HG03442 (cell line): ENCODE data around the gene HERC4.
A peak's percentile ranks its signal among the peaks of the same experiment; 100 is the strongest.
"Not testable (repeated sequence)": the region's sequence is repeated elsewhere in the genome, so short reads cannot be mapped to it uniquely, and the experiment has no call there.

ENCODE experiments used
- ATAC-seq: cut with Tn5 transposase; IDR thresholded peaks from one replicate; pipeline ENCODE4 v1.9.1; 2021; ENCODE audit warnings: mild to moderate bottlenecking, moderate library complexity; ENCODE audit not compliant: unreplicated experiment

Gene HERC4

GRCh38 chr10:67966035-67966434 is 109.0 kb downstream of the HERC4 start:
- not testable (repeated sequence) for ATAC-seq

GRCh38 chr10:67965456-67965855 is 109.6 kb downstream of the HERC4 start:
- no peak for ATAC-seq

GRCh38 chr10:67959839-67960476 is 115.1 kb downstream of the HERC4 start:
- ATAC-seq = no peak

- no peak for ATAC-seq
Observed at GRCh38 chr10:67955614-67956013, 119.5 kb downstream of the HERC4 start.

DNA sequence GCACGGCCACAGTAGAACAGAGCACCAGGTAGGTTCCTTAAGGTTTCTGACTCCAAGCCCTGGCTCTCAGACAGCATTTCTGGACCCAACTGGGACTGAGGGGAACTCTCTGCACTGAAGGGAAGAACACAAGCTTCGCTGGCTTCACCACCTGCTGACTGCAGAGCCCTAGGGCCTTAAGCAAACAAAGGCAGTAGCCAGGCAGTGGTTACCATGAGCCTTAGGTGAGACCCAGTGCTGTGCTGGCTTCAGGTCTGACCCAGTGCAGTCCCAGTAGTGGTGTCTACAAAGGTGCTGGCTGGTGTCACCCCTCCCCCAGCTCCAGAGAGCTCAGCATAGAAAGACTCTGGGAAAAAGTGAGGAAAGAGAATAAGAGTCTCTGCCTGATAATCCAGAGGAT is 131.2 kb downstream of the HERC4 start:
- ATAC-seq = no peak

GRCh38 chr10:67936416-67936815 is 138.7 kb downstream of the HERC4 start:
- ATAC-seq = no peak

DNA sequence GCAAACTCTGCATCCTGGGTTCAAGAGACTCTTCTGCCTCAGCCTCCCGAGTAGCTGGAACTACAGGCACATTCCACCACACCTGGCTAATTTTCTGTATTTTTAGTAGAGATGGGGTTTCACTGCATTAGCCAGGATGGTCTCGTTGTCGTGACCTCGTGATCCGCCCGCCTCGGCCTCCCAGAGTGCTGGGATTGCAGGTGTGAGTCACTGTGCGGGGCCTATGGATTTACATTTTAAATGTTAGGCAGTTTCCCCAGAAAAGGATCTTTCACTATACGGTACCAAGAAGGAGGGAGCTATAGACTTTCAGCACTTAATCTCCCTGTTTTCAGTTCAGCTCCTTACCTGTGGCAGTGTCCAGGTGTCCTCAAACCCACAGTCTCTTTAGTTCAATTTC is 139.9 kb downstream of the HERC4 start:
- no peak for ATAC-seq

- no peak for ATAC-seq
Observed at GRCh38 chr10:67934336-67934735, 140.7 kb downstream of the HERC4 start.

GRCh38 chr10:67933199-67933598 is 141.9 kb downstream of the HERC4 start:
- no peak for ATAC-seq

- no peak for ATAC-seq
Observed at GRCh38 chr10:67926951-67927350, 148.1 kb downstream of the HERC4 start.

GRCh38 chr10:67925449-67926005 is 149.6 kb downstream of the HERC4 start:
- ATAC-seq = no peak

- no peak for ATAC-seq
Observed at GRCh38 chr10:67924136-67924535, 150.9 kb downstream of the HERC4 start.

DNA sequence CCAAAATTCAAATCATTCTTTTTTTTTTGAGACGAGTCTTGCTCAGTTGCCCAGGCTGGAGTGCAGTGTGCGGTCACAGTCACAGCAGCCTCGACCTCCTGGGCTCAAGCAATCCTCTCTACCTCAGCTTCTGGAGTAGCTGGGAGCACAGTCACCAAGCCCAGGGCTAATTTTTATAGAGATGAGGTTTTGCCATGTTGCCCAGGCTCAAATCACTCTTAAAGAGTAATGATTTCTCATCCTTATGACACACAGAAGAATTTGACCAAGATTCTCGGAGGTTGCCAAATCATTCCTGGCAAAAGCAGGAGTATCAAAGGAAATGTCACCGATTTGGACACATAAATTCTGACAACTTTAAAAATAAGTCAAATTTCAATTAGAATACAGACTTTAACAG is 151.5 kb downstream of the HERC4 start:
- no peak for ATAC-seq

DNA sequence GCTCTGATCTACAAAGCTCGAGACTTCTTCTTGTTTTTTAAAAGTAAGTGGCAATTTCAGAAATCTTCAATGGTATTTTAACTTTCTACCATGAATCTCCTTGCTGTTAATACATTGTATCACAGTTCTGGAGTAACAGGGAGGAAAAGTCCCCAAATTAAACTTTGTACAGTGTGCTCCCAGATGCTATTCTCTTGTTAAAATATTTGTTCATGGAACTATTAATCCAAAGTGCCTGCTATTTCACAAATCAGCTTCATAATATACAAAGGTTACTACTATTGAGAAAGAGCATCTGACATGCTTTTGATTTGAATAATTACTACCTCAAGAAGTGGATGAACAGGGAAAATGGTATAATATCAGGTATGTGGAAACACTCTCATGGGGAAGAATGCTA is 154.0 kb downstream of the HERC4 start:
- no peak for ATAC-seq

DNA sequence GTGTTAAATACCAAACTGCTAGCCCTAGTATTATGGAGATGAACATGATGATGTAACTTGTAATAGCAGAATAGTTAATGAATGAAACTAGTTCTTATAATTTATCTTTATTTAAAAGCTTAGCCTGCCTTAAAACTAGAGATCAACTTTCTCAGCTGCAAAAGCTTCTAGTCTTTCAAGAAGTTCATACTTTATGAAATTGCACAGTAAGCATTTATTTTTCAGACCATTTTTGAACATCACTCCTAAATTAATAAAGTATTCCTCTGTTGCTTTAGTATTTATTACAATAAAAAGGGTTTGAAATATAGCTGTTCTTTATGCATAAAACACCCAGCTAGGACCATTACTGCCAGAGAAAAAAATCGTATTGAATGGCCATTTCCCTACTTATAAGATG is 157.4 kb downstream of the HERC4 start:
- ATAC-seq = no peak

GRCh38 chr10:67917169-67917568 is 157.9 kb downstream of the HERC4 start:
- no peak for ATAC-seq

DNA sequence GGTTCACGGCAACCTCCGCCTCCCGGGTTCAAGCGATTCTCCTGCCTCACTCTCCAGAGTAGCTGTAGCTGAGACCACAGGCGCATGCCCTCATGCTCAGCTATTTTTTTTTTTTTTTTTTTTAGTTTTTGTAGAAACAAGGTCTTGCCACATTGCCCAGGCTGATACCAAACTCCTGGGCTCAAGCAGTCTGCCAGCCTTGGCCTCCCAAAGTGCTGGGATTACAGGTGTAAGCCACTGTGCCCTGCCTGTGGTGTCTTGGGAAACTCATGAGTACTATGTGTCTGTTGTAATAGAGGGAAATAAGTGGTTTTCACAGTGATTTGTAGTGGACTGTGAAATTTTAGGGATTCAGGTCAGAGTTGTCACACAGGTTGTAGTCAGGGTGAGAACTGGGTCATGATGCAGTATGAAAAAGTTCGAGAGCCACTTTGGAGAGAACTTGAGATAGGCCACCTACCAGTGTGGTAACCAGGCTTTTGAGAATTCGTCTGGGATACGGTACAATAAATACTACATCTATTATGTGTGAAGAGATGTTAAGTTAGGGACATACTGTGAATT is 160.2 kb downstream of the HERC4 start:
- no peak for ATAC-seq

DNA sequence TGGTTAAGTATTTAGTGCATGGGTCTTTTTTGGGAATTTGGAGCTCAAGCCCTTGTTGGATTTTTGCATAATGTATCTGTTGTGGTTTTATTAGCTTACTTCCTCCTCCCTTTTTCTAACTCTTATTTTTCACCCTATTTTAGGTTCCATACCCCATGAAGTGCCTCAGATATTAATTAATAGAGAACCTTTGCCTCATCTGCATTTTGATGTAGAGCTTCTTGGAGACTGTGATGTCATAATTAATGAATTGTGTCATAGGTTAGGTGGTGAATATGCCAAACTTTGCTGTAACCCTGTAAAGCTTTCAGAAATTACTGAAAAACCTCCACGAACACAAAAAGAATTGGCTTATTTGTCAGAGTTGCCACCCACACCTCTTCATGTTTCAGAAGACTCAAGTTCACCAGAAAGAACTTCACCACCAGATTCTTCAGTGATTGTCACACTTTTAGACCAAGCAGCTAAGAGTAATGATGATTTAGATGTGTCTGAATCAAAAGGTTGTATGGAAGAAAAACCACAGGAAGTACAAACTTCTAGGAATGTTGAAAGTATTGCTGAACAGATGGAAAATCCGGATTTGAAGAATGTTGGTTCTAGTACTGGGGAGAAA is 162.6 kb downstream of the HERC4 start:
- ATAC-seq = no peak

DNA sequence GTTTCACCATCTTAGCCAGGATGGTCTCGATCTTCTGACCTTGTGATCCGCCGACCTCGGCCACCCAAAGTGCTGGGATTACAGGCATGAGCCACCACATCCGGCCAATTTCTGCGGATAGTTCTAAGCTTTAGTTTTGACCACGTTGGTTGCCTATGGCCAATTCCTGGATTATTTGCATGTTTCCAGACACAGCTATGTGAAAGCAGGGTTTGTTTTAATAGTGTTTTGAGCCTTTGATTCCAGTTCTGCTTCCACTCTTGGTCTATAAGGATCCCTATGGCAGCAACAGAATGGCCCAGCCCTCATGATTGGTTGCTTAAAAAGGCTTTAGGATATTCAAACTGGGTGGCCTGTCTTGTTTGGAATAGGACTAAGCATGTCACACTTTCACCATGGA is 171.5 kb downstream of the HERC4 start:
- no peak for ATAC-seq

DNA sequence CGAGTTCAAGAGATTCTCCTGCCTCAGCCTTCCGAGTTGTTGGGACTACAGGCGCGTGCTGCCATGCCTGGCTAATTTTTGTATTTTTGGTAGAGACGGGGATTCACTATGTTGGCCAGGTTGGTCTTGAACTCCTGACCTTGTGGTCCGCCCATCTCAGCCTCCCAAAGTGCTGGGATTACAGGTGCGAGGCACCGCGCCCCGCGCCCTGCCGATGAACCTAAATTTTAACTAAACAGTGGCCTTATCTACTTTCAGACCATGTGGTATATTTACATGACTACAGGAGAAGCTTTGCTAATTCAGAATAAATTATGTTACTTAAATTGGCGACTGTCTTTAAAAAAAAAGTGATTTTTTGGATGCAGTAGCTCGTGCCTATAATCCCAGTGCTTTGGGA is 181.4 kb downstream of the HERC4 start:
- ATAC-seq = no peak

- ATAC-seq = peak; percentile 58
Observed at GRCh38 chr10:67884842-67885670, 190.0 kb downstream of the HERC4 start.
